Testis (tissue), 3 donors: ENCODE measurements around the gene UNC13C. TPM values are rescaled to one million over a fixed set of nuclear protein-coding genes. Genes with fewer than 3 reads are reported as not detected.

Source experiments
- DNase-seq: peaks from one replicate; pipeline ENCODE4 v3.0.0-alpha.2; 2019
- H3K27ac ChIP-seq, 2 donors: fragments of 200-600 bp; sonication (generic); one replicate each; pipeline ENCODE4 v1.5.1; 2019
- H3K27me3 ChIP-seq: fragments of 200-600 bp; sonication (generic); one replicate; pipeline ENCODE4 v1.5.1; 2019
- H3K36me3 ChIP-seq: fragments of 200-600 bp; sonication (generic); one replicate; pipeline ENCODE4 v1.5.1; 2017; ENCODE audit warnings: low read depth; ENCODE audit errors: missing control alignments
- H3K4me1 ChIP-seq: fragments of 200-600 bp; sonication (generic); one replicate; pipeline ENCODE4 v1.5.1; 2019
- H3K4me3 ChIP-seq, 2 donors: fragments of 200-600 bp; sonication (generic); one replicate each; pipeline ENCODE4 v1.5.1; 2017 to 2019
- H3K9me3 ChIP-seq: fragments of 200-600 bp; sonication (generic); one replicate; pipeline ENCODE4 v1.5.1; 2017
- POLR2A ChIP-seq: fragments of 450-650 bp; IDR thresholded peaks from one replicate; pipeline ENCODE4 v1.6.1; 2017; ENCODE audit warnings: antibody characterized with exemption, mild to moderate bottlenecking, moderate library complexity
- WGBS, 2 donors: methylation state at CpG; one replicate each; pipeline ENCODE4 v1.1.5; 2018; 5-methylcytosine and 5-hydroxymethylcytosine counted together
- intact Hi-C: fragments of 100-400 bp; cut with DNase I; formaldehyde crosslinking; loops from one replicate; pipeline ENCODE4 v1.15.1; 2023; ENCODE audit warnings: low total_unique reads
- polyA plus RNA-seq: library from polyadenylated mRNA; stranded (reverse); fragments of 350-450 nt; fragmentation: Illumina TruSeq; extraction: RNeasy Lipid Tissue Mini Kit (QIAGEN cat#74804); gene quantifications from one replicate; pipeline ENCODE4 v1.2.3, GENCODE V29; 2014; ENCODE audit warnings: low read depth, low replicate concordance; ENCODE audit not compliant: insufficient read depth
- total RNA-seq, 2 donors: library from RNA; depleted of rRNA; stranded (reverse); fragments of >200 nt; gene quantifications; one replicate each; pipeline ENCODE4 v1.2.3, GENCODE V29; 2016
- TF ChIP-seq, protein P1 (sequence below), 3 experiments: fragments of 450-650 bp in 2 of 3; fragments of 200-600 bp in 1 of 3; sonication (generic) in 1 of 3; IDR thresholded peaks; one replicate each; pipeline ENCODE4 v1.5.1; 2016 to 2019; ENCODE audit warnings: antibody characterized with exemption in 3 of 3, mild to moderate bottlenecking in 2 of 3, moderate library complexity in 1 of 3

UNC13C gene
- total and polyA plus RNA-seq, 3 donors from 2014 or later, result 6.1 to 24.7 (median 8.8) TPM

GRCh38 chr15:54373332-54373731, 395.1 kb downstream of the UNC13C start:
- no peak overlapping the region for H3K27ac ChIP-seq
- no peak for TF ChIP-seq POLR2A
- TF ChIP-seq, protein P1, sequence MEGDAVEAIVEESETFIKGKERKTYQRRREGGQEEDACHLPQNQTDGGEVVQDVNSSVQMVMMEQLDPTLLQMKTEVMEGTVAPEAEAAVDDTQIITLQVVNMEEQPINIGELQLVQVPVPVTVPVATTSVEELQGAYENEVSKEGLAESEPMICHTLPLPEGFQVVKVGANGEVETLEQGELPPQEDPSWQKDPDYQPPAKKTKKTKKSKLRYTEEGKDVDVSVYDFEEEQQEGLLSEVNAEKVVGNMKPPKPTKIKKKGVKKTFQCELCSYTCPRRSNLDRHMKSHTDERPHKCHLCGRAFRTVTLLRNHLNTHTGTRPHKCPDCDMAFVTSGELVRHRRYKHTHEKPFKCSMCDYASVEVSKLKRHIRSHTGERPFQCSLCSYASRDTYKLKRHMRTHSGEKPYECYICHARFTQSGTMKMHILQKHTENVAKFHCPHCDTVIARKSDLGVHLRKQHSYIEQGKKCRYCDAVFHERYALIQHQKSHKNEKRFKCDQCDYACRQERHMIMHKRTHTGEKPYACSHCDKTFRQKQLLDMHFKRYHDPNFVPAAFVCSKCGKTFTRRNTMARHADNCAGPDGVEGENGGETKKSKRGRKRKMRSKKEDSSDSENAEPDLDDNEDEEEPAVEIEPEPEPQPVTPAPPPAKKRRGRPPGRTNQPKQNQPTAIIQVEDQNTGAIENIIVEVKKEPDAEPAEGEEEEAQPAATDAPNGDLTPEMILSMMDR (IDR thresholded peaks at IDR 0.05), result no peak
- 93% methylated on average over 2 of the region's 2 CpGs; no CpG with 5 or more reads in 1 of the 2 donors for WGBS, 2 donors
- intact Hi-C loops, result no loop called here
- no peaks in the 10 kb centered on the region for H3K27me3 ChIP-seq
- no peaks in the 10 kb centered on the region for H3K9me3 ChIP-seq
- no peaks in the 10 kb centered on the region for H3K36me3 ChIP-seq
- H3K4me1 ChIP-seq, result no peaks in the 10 kb centered on the region
- no peak overlapping the region for H3K4me3 ChIP-seq
- no peak for DNase-seq

DNA sequence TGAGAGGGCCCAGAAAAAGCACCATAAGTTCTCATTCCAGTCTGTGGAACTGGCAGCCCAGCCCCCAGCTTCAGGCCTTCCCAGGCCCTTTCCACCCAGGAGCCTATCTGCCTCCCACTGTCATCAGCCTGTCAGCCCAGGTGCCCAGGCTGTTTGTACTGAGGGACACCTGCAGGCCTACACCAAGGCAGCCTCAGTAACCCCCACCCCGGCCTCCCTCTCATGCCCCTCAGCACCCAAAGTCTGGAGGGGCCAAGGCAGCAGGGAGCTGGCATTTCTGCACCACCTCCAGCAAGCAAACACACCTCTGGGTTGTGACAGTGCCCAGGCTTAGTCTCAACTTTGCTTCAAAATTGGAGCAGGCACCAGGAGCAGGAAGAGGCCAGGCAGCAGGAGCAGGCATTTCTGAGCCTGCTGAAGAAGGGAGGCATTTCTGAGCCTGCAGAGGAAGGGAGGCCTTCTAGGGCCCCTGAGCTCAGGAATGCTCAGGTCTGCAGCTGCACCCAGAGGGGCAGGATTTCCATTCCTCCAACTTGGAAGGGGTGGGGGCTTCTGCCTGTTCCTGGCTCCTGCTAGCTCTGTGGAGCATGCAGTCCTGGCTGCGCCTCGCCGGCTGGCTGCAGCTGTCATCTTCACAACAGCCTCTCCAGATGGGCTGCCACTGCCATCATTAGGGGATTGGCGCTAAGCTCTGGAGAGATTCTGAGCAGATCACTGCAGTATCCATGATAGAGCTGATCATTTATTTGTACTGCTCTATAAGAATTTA, 396.1 kb downstream of the UNC13C start:
- 87 to 89% methylated on average over 3 to 5 of the region's 5 CpGs for WGBS, 2 donors
- H3K36me3 ChIP-seq, result no peaks in the 10 kb centered on the region
- H3K27ac ChIP-seq, result no peak overlapping the region
- no peaks in the 10 kb centered on the region for H3K4me1 ChIP-seq
- no peak for DNase-seq
- no peak for TF ChIP-seq POLR2A
- TF ChIP-seq, protein P1 (IDR thresholded peaks at IDR 0.05), result no peak
- intact Hi-C loops, result no loop called here
- no peak overlapping the region for H3K4me3 ChIP-seq
- no peaks in the 10 kb centered on the region for H3K27me3 ChIP-seq
- H3K9me3 ChIP-seq, result no peaks in the 10 kb centered on the region

DNA sequence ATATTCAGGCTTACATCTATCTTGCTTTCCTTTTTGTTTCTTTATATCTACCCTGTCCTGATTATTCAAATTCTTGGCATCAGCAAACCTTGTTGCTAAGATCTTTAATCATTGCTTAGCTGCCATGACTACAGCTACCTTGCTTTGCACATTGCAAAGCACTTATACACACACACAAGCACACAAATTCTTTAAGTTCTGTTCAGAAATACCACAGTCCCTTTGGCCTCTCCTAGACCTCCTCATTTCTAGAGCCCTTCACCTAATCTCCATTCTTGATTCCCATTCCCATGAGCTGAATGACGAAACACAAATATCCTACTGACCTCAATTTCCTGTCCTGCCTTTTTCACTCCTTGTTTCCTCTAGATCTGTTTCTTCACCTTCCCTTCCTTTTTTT, 409.6 kb downstream of the UNC13C start:
- 60 to 89% methylated on average over 1 of the region's 1 CpG for WGBS, 2 donors
- H3K27me3 ChIP-seq, result no peaks in the 10 kb centered on the region
- no peak overlapping the region for H3K4me3 ChIP-seq
- H3K4me1 ChIP-seq, result no peaks in the 10 kb centered on the region
- no peak overlapping the region for H3K27ac ChIP-seq
- H3K36me3 ChIP-seq, result no peaks in the 10 kb centered on the region
- H3K9me3 ChIP-seq, result no peaks in the 10 kb centered on the region
- intact Hi-C loops, result no loop called here
- no peak for TF ChIP-seq POLR2A
- TF ChIP-seq, protein P1 (IDR thresholded peaks at IDR 0.05), result no peak
- DNase-seq, result no peak

DNA sequence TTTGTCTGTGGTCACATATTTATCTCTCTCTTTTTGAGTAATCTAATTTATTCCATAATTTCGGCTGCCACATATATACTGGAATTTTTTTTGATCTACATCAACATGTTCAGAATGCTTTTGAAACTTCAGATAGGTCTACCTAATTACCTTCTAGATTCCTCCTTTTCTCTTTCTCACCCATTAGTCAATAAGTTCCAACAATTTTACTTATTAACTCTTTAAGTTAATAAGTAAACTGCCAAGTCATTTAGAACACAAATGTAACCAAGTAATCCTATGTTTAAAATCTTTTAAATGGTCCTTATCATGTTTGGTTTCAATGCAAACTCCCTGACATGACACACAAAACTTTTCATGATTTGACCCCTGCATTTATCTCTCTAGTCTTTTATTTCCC, 410.5 kb downstream of the UNC13C start:
- Histone ChIP-seq H3K9me3 (no peaks in the 10 kb centered on the region), H3K36me3 (no peaks in the 10 kb centered on the region), H3K27me3 (no peaks in the 10 kb centered on the region), H3K4me3 (no peak overlapping the region), H3K27ac (no peak overlapping the region), H3K4me1 (no peaks in the 10 kb centered on the region)
- no peak for TF ChIP-seq POLR2A
- TF ChIP-seq, protein P1 (IDR thresholded peaks at IDR 0.05), result no peak
- intact Hi-C loops, result no loop called here
- DNase-seq, result no peak
- WGBS, 2 donors, result 79 to 85% methylated on average over 1 of the region's 1 CpG

DNA sequence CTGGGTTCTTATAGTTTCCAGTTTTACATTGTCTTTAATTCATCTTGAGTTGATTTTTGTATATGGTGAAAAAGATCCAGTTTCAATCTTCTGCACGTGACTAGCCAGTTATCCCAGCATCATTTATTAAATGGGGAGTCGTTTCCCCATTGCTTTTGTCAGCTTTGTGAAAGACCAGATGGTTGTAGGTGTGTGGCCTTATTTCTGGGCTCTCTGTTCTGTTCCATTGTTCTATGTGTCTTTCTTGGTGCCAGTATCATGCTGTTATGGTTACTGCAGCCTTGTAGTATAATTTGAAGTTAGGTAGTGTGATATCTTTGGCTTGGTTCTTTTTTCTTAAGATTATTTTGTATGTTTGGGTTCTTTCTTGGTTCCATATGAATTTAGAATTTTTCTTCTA, 432.2 kb downstream of the UNC13C start:
- H3K36me3 ChIP-seq, result no peaks in the 10 kb centered on the region
- DNase-seq, result no peak
- no peaks in the 10 kb centered on the region for H3K4me1 ChIP-seq
- TF ChIP-seq, protein P1 (IDR thresholded peaks at IDR 0.05), result no peak
- no peak for TF ChIP-seq POLR2A
- 65 to 85% methylated on average over 2 of the region's 2 CpGs for WGBS, 2 donors
- H3K4me3 ChIP-seq, result no peak overlapping the region
- no peaks in the 10 kb centered on the region for H3K27me3 ChIP-seq
- H3K27ac ChIP-seq, result no peak overlapping the region
- H3K9me3 ChIP-seq, result no peaks in the 10 kb centered on the region
- intact Hi-C loops, result no loop called here
